IMR-90 (cell line): ENCODE results near the gene PHF14.

ENCODE experiments used
- CEBPB ChIP-seq: IDR thresholded peaks from 2 replicates; pipeline ENCODE4 v1.6.1; 2012; ENCODE audit warnings: low read depth, low read length, improper control_type of control experiment
- CTCF ChIP-seq: conservative IDR thresholded peaks from 2 replicates; pipeline ENCODE4 v1.5.1; 2012; ENCODE audit warnings: mild to moderate bottlenecking, low read depth, low read length, improper control_type of control experiment
- ELK1 ChIP-seq: fragments of 150-350 bp; IDR thresholded peaks from 2 replicates; pipeline ENCODE4 v1.6.1; 2016; ENCODE audit warnings: low read depth, mild to moderate bottlenecking, low read length, moderate library complexity, borderline replicate concordance
- POLR2A ChIP-seq: IDR thresholded peaks from 2 replicates; pipeline ENCODE4 v1.6.1; 2012; ENCODE audit warnings: mild to moderate bottlenecking, low read depth, low read length
- RAD21 ChIP-seq: IDR thresholded peaks from 2 replicates; pipeline ENCODE4 v1.6.1; 2012; ENCODE audit warnings: low read length, improper control_type of control experiment
- RCOR1 ChIP-seq: IDR thresholded peaks from 2 replicates; pipeline ENCODE4 v1.6.1; 2012; ENCODE audit warnings: mild to moderate bottlenecking, low read length, improper control_type of control experiment; ENCODE audit not compliant: insufficient replicate concordance
- RFX5 ChIP-seq: IDR thresholded peaks from 2 replicates; pipeline ENCODE4 v1.8.0; 2012; ENCODE audit warnings: low read depth, mild to moderate bottlenecking, low read length, moderate library complexity
- SMC3 ChIP-seq: fragments of 150-350 bp; IDR thresholded peaks from 2 replicates; pipeline ENCODE4 v1.6.1; 2016; ENCODE audit warnings: low read depth, mild to moderate bottlenecking, antibody characterized with exemption, low read length, moderate library complexity
- USF2 ChIP-seq: fragments of 150-350 bp; IDR thresholded peaks from 2 replicates; pipeline ENCODE4 v1.6.1; 2017; ENCODE audit warnings: mild to moderate bottlenecking, antibody characterized with exemption, low read length, low read depth

GRCh38 chr7:11021468-11021867, 47.8 kb downstream of the PHF14 start:
- TF ChIP-seq CTCF: no peak
- TF ChIP-seq RAD21: no peak
- TF ChIP-seq RCOR1: no peak
- TF ChIP-seq CEBPB: no peak
- no peak for TF ChIP-seq POLR2A
- TF ChIP-seq RFX5: no peak
- no peak for TF ChIP-seq SMC3
- no peak for TF ChIP-seq ELK1
- no peak for TF ChIP-seq USF2
